Parathyroid adenoma (tissue), 2 donors: ENCODE data around the gene TWNK.

Source experiments
- H2AFZ ChIP-seq: fragments of 300-600 bp; sonication (generic); one replicate; pipeline ENCODE4 v1.7.0; 2017; ENCODE audit warnings: antibody characterized with exemption, mild to moderate bottlenecking
- H3K27ac ChIP-seq: fragments of 300-600 bp; sonication (generic); one replicate; pipeline ENCODE4 v1.7.0; 2017
- H3K27me3 ChIP-seq: fragments of 300-600 bp; sonication (generic); one replicate; pipeline ENCODE4 v1.7.0; 2017; ENCODE audit warnings: low read length; ENCODE audit not compliant: control insufficient read depth, insufficient read depth
- H3K36me3 ChIP-seq: fragments of 300-600 bp; sonication (generic); one replicate; pipeline ENCODE4 v1.7.0; 2017; ENCODE audit warnings: low read length; ENCODE audit not compliant: control insufficient read depth, insufficient read depth
- H3K4me1 ChIP-seq: fragments of 300-600 bp; sonication (generic); one replicate; pipeline ENCODE4 v1.7.0; 2017; ENCODE audit warnings: control low read depth
- H3K4me2 ChIP-seq: fragments of 300-600 bp; sonication (generic); one replicate; pipeline ENCODE4 v1.7.0; 2017; ENCODE audit warnings: low read length
- H3K4me3 ChIP-seq: fragments of 300-600 bp; sonication (generic); one replicate; pipeline ENCODE4 v1.7.0; 2017; ENCODE audit warnings: low read depth, low read length
- H3K79me2 ChIP-seq: fragments of 300-600 bp; sonication (generic); one replicate; pipeline ENCODE4 v1.7.0; 2017; ENCODE audit warnings: control low read depth
- H3K9ac ChIP-seq: fragments of 300-600 bp; sonication (generic); one replicate; pipeline ENCODE4 v1.7.0; 2017; ENCODE audit warnings: mild to moderate bottlenecking
- H3K9me3 ChIP-seq: fragments of 300-600 bp; sonication (generic); one replicate; pipeline ENCODE4 v1.7.0; 2017; ENCODE audit warnings: low read length; ENCODE audit not compliant: control insufficient read depth
- CTCF ChIP-seq: fragments of 300-600 bp; sonication (generic); IDR thresholded peaks from one replicate; pipeline ENCODE4 v1.7.0; 2017; ENCODE audit warnings: antibody characterized with exemption, mild to moderate bottlenecking
- donor health status: primary hyperparathyroidism.

Gene TWNK

DNA sequence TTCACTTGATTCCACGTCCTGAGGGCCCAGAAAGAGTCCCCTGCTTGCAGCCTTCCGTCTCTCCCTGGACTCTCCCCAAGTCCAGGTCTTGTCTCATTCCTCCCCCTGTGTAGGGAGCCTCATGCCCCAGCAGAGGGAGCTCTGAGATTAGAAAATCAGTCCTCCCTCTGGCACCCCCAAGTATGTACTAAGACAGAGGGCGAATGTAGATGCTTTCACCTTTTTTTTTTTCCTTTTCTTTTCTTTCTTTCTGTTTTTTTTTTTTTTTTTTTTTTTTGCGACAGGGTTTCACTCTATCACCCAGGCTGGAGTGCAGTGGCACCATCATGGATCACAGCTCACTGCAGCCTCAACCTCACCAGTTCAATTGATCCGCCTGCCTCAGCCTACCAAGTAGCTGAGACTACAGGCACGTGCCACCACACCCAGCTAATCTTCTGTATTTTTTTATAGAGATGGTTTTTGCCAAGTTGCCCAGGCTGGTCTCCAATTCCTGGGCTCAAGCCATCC, 54.0 kb downstream of the TWNK start:
- no peaks in the 10 kb centered on the region for H3K9me3 ChIP-seq
- H3K79me2 ChIP-seq = no peaks in the 10 kb centered on the region
- H3K36me3 ChIP-seq = no peaks in the 10 kb centered on the region
- no peak overlapping the region for H3K4me2 ChIP-seq
- H2AFZ ChIP-seq = no peak overlapping the region
- no peaks in the 10 kb centered on the region for H3K27me3 ChIP-seq
- H3K9ac ChIP-seq = no peak overlapping the region
- peak; percentile 90 for TF ChIP-seq CTCF
- H3K27ac ChIP-seq = no peak overlapping the region
- peaks cover 16% of the 10 kb centered on the region for H3K4me1 ChIP-seq
- no peak overlapping the region for H3K4me3 ChIP-seq

- Histone ChIP-seq H3K27me3 (no peaks in the 10 kb centered on the region), H3K4me1 (peaks cover 16% of the 10 kb centered on the region), H3K36me3 (no peaks in the 10 kb centered on the region), H2AFZ (peak overlapping the region; percentile 99), H3K9me3 (no peaks in the 10 kb centered on the region), H3K4me2 (peak overlapping the region; percentile 62), H3K79me2 (no peaks in the 10 kb centered on the region), H3K4me3 (peak overlapping the region; percentile 63), H3K27ac (peak overlapping the region; percentile 83), H3K9ac (no peak overlapping the region)
- no peak for TF ChIP-seq CTCF
Observed at GRCh38 chr10:101042118-101042517, 54.8 kb downstream of the TWNK start.

DNA sequence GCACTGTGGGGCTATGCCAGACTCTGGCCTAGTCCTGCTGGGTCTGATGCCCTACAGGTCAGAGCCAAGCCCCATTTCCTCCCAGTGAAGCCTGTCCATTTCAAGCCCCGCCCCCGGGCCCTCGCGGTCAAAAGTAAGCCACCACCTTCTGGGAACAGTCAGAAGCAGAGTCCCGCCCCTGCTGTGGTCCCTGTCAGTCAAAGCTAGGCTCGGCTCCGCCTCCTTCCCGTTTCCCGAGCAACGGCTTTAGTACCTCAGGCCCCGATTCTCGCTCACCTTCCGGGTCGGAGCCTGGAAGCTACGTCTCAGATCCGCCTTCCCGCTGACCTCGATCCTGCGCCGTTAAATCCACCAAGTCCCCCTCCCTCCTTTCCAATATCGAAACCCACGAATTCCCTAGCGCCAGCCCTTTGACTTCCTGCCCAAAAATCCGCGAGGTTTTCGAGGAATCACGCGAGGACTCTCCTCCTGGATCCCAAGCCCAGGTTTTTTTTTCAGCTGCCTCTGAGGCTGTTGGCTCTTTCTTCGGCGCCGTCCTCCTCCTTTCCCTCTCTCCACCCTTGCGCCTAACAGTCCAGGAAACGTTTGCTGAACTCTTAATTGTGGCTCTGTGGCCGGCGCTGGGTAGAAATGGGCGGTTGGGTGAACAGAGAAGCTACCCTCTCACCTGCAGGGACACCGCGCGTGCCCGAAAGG, 55.5 kb downstream of the TWNK start:
- Histone ChIP-seq H3K4me3 (peak overlapping the region; percentile 63), H3K4me2 (peak overlapping the region; percentile 62), H3K4me1 (peaks cover 16% of the 10 kb centered on the region), H3K9me3 (no peaks in the 10 kb centered on the region), H3K27ac (peak overlapping the region; percentile 83), H3K36me3 (no peaks in the 10 kb centered on the region), H3K27me3 (no peaks in the 10 kb centered on the region), H2AFZ (peak overlapping the region; percentile 99), H3K79me2 (no peaks in the 10 kb centered on the region), H3K9ac (no peak overlapping the region)
- no peak for TF ChIP-seq CTCF

GRCh38 chr10:101043363-101043707, 56.0 kb downstream of the TWNK start:
- TF ChIP-seq CTCF = no peak
- no peaks in the 10 kb centered on the region for H3K27me3 ChIP-seq
- H3K79me2 ChIP-seq = no peaks in the 10 kb centered on the region
- H3K27ac ChIP-seq = peak overlapping the region; percentile 83
- peak overlapping the region; percentile 62 for H3K4me2 ChIP-seq
- no peak overlapping the region for H3K9ac ChIP-seq
- no peaks in the 10 kb centered on the region for H3K9me3 ChIP-seq
- peak overlapping the region; percentile 99 for H2AFZ ChIP-seq
- H3K4me3 ChIP-seq = peak overlapping the region; percentile 63
- H3K4me1 ChIP-seq = peaks cover 16% of the 10 kb centered on the region
- no peaks in the 10 kb centered on the region for H3K36me3 ChIP-seq
